K562 (cell line): Measurements from ENCODE around the gene BHLHE40. TPM values are rescaled to one million over a fixed set of nuclear protein-coding genes. Genes with fewer than 3 reads are reported as not detected.

Experiments used
- CBFB ChIP-seq: sonication (generic); formaldehyde crosslinking; IDR thresholded peaks from 2 replicates; pipeline ENCODE4 v1.4.0; 2020; ENCODE audit warnings: mild to moderate bottlenecking, missing genetic modification reagents
- CCNT2 ChIP-seq: IDR thresholded peaks from 2 replicates; pipeline ENCODE4 v1.6.1; 2011; ENCODE audit warnings: borderline replicate concordance, low read depth, mild to moderate bottlenecking, moderate library complexity, mixed read lengths, low read length; ENCODE audit not compliant: insufficient read length; ENCODE audit errors: extremely low read depth
- CREB5 ChIP-seq: fragments of 250-450 bp; sonication (Bioruptor Pico); IDR thresholded peaks from 2 replicates; pipeline ENCODE4 v1.5.0; 2020; ENCODE audit warnings: mild to moderate bottlenecking
- E2F1 ChIP-seq: sonication (generic); formaldehyde crosslinking; IDR thresholded peaks from 2 replicates; pipeline ENCODE4 v1.8.1; 2023; ENCODE audit warnings: mild to moderate bottlenecking, missing genetic modification reagents, moderate library complexity
- E2F4 ChIP-seq: sonication (generic); formaldehyde crosslinking; IDR thresholded peaks from 2 replicates; pipeline ENCODE4 v1.8.0; 2022; ENCODE audit warnings: mild to moderate bottlenecking, low read depth, missing genetic modification reagents
- HOMEZ ChIP-seq: fragments of 250-450 bp; sonication (Bioruptor Pico); IDR thresholded peaks from 2 replicates; pipeline ENCODE4 v1.4.0; 2020; ENCODE audit warnings: mild to moderate bottlenecking, moderate library complexity
- JUNB ChIP-seq: fragments of 450-650 bp; formaldehyde crosslinking; conservative IDR thresholded peaks from 2 replicates; pipeline ENCODE4 v1.4.0; 2020; ENCODE audit warnings: mild to moderate bottlenecking
- MAFG ChIP-seq: fragments of 450-650 bp; conservative IDR thresholded peaks from 2 replicates; pipeline ENCODE4 v1.6.1; 2016; ENCODE audit warnings: missing genetic modification characterization, missing compliant biosample characterization
- MAX ChIP-seq: sonication (generic); formaldehyde crosslinking; IDR thresholded peaks from 2 replicates; pipeline ENCODE4 v1.9.0; 2022; ENCODE audit warnings: mild to moderate bottlenecking, missing genetic modification reagents
- MLX ChIP-seq, 2 experiments: fragments of 450-650 bp in 1 of 2; sonication (generic) in 1 of 2; formaldehyde crosslinking; conservative IDR thresholded peaks; 2 replicates each; pipeline versions ENCODE4 v1.4.0 to v1.8.1; 2020 to 2022; ENCODE audit warnings: mild to moderate bottlenecking in 1 of 2, missing genetic modification reagents in 1 of 2
- MTA3 ChIP-seq: fragments of 450-650 bp; formaldehyde crosslinking; IDR thresholded peaks from 2 replicates; pipeline ENCODE4 v1.6.1; 2017; ENCODE audit warnings: mild to moderate bottlenecking, borderline replicate concordance
- NCOR1 ChIP-seq: fragments of 450-650 bp; IDR thresholded peaks from 2 replicates; pipeline ENCODE4 v1.6.1; 2016; ENCODE audit warnings: mild to moderate bottlenecking, moderate library complexity
- NFXL1 ChIP-seq: fragments of 450-650 bp; formaldehyde crosslinking; IDR thresholded peaks from 2 replicates; pipeline ENCODE4 v1.4.0; 2021; ENCODE audit warnings: mild to moderate bottlenecking
- SREBF2 ChIP-seq: sonication (generic); formaldehyde crosslinking; IDR thresholded peaks from 2 replicates; pipeline ENCODE4 v1.4.0; 2020; ENCODE audit warnings: mild to moderate bottlenecking, missing genetic modification reagents
- TRIM24 ChIP-seq, 2 experiments: fragments of 450-650 bp; IDR thresholded peaks; 2 replicates each; pipeline ENCODE4 v1.6.1; 2016
- ZC3H11A ChIP-seq: IDR thresholded peaks from 2 replicates; pipeline ENCODE4 v1.6.1; 2012; ENCODE audit warnings: low read depth, low read length, improper control_type of control experiment
- ZNF507 ChIP-seq: conservative IDR thresholded peaks from 2 replicates; pipeline ENCODE4 v1.6.1; 2017; ENCODE audit warnings: missing genetic modification characterization, missing compliant biosample characterization
- ZNF639 ChIP-seq, 2 experiments: fragments of 200-800 bp in 1 of 2; sonication (Bioruptor generic) in 1 of 2; sonication (generic) in 1 of 2; formaldehyde crosslinking in 1 of 2; IDR thresholded peaks in 1 of 2; conservative IDR thresholded peaks in 1 of 2; 2 replicates each; pipeline versions ENCODE4 v1.5.0 to v1.6.1; 2016 to 2020; ENCODE audit warnings: missing compliant biosample characterization in 1 of 2, missing genetic modification characterization in 1 of 2, missing genetic modification reagents in 1 of 2
- ZNF79 ChIP-seq: fragments of 250-450 bp; sonication (Bioruptor Pico); IDR thresholded peaks from 2 replicates; pipeline ENCODE4 v1.4.0; 2020; ENCODE audit warnings: low read depth, mild to moderate bottlenecking, moderate library complexity
- polyA plus RNA-seq, 8 experiments: library from polyadenylated mRNA; depleted of rRNA in 4 of 8; stranded (reverse) in 5 of 8; unstranded in 3 of 8; fragments of >200 nt; fragmentation: Nextera tagmentation in 2 of 8; fragmentation: Illumina TruSeq in 1 of 8; extraction: Ambion mirVana in 2 of 8; extraction: Trizol in 1 of 8; gene quantifications; 2 replicates each; pipeline versions ENCODE4 v1.2.1 to v1.2.3, GENCODE V29; 2011 to 2014; ENCODE audit warnings: inconsistent platforms in 1 of 8, missing spikeins in 1 of 8
- total RNA-seq, 7 experiments: library from RNA; depleted of rRNA in 6 of 7; stranded (reverse); fragments of >200 nt in 6 of 7; fragmentation: Illumina TruSeq in 2 of 7; extraction: Trizol in 2 of 7; gene quantifications; 2 replicates each; pipeline versions ENCODE4 v1.2.1 to v1.2.3, GENCODE V29; 2011 to 2021; ENCODE audit warnings: low replicate concordance in 1 of 7

BHLHE40 gene
- total and polyA plus RNA-seq, 9 of the 15 experiments (the other 6 are each of a cell fraction or from before 2014, with no cell fraction given): 12.0 to 83.9 (median 31.4) TPM

- TF ChIP-seq NFXL1 (CRISPR knock-in tag) (no peak), ZNF507 (tag) (no peak), CREB5 (peak; percentile 64), ZC3H11A (no peak), CCNT2 (peak; percentile 17), SREBF2 (no peak), NCOR1 (no peak), ZNF639 (CRISPR knock-in tag; conservative IDR thresholded peaks at IDR 0.05 in 1 of 2, IDR thresholded peaks at IDR 0.05 in 1 of 2) (no peak), HOMEZ (CRISPR knock-in tag) (no peak), CBFB (CRISPR knock-in tag) (no peak), E2F4 (no peak), E2F1 (CRISPR knock-in tag) (no peak), TRIM24 (IDR thresholded peaks at IDR 0.05) (peak; percentile 65 to 66; a peak in 2 of 4 replicates), MAX (CRISPR knock-in tag) (no peak), MAFG (tag) (no peak), JUNB (CRISPR knock-in tag) (no peak), ZNF79 (CRISPR knock-in tag) (no peak), MLX (CRISPR knock-in tag; conservative IDR thresholded peaks at IDR 0.05) (no peak), MTA3 (no peak; the same call in 1 of the 2 replicates)
Observed at GRCh38 chr3:4981665-4982494, 2.6 kb downstream of the BHLHE40 start (continued).
